ENCODE measurements around the gene ATP8B3.

Gene ATP8B3

DNA sequence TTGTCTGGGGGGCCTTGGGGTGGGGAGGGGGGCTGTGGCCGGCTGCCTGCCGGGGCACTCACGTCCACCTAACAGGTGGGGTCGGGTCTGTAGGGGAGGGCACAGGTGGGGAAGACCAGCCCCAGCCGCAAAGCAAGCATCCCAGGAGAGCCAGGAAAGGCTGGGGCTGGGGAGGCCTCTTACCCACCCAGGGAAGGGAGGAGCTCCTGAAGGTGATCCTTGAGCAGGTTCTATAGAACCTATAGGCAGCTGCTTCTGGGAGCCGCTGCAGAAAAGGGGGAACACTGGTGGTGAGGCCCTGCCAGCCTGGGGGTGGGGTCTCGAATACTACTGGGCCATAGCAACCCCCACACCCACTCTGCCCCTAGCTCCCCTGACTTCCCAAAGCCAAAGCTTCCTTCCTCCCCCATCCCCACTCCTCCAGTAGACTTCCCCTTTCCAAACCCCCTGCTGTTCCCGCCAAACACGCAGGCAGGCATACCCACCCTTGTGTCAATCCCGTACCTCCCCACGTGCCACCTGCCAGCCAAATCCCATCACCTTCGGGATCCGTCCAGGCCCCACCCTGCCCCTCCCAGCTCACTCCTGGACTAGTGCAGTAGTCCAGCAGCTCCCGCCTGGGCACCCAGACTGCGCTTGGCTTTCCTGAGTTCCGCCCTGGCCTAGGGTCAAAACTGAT, 45.7 kb upstream of the ATP8B3 start:
- Histone ChIP-seq H3K4me1 (ENCODE audit: control insufficient read depth, insufficient read depth, low read length) (peaks cover 24% of the 10 kb centered on the region), H3K27ac (ENCODE audit: extremely low read depth, low read depth, low read length) (no peak overlapping the region), H3K4me3 (ENCODE audit: low read depth, low read length) (no peak overlapping the region), H3K36me3 (ENCODE audit: control insufficient read depth in 2 of 2, insufficient read depth in 1 of 2, low read length in 2 of 2) (no peaks in the 10 kb centered on the region), H3K9me3 (ENCODE audit: control insufficient read depth, insufficient read depth, low read depth, low read length) (no peaks in the 10 kb centered on the region)
- POLR2A ChIA-PET, result interaction anchor here (0.5 to 1.7 kb wide), 5 partner anchors 9 to 1644 kb away, joined by 3 to 7 read pairs (median 4); partner anchors contain the start of gene MBD3
- CTCF ChIA-PET, result interaction anchor here (0.7 to 1.9 kb wide), 4 partner anchors 9 to 97 kb away, joined by 3 to 15 read pairs (median 4); partner anchors contain the start of gene REXO1
- TF ChIP-seq ZBTB20 (tag by site-specific recombination; IDR thresholded peaks at IDR 0.05) (no peak), ZNF514 (tag by site-specific recombination; IDR thresholded peaks at IDR 0.05) (no peak), ZNF837 (tag by site-specific recombination; IDR thresholded peaks at IDR 0.05) (no peak), ZNF248 (tag by site-specific recombination; IDR thresholded peaks at IDR 0.05) (no peak), ZNF660 (tag by site-specific recombination; IDR thresholded peaks at IDR 0.05) (no peak), SALL2 (tag by site-specific recombination; IDR thresholded peaks at IDR 0.05; ENCODE audit: borderline replicate concordance) (no peak), ZNF707 (tag by site-specific recombination; IDR thresholded peaks at IDR 0.05) (no peak), FEZF1 (tag by site-specific recombination; IDR thresholded peaks at IDR 0.05) (no peak), TCF7L2 (IDR thresholded peaks at IDR 0.05; ENCODE audit: borderline replicate concordance, low read depth, low read length) (no peak), ZNF48 (tag by site-specific recombination; IDR thresholded peaks at IDR 0.05) (no peak), SP3 (tag by site-specific recombination; IDR thresholded peaks at IDR 0.05) (no peak), ZNF596 (tag by site-specific recombination; IDR thresholded peaks at IDR 0.05) (no peak), ZNF132 (tag by site-specific recombination; IDR thresholded peaks at IDR 0.05; ENCODE audit: borderline replicate concordance) (no peak), ZEB2 (tag by site-specific recombination; IDR thresholded peaks at IDR 0.05) (no peak), ZNF292 (tag by site-specific recombination; IDR thresholded peaks at IDR 0.05; ENCODE audit: borderline replicate concordance, low read depth) (no peak), ZSCAN23 (tag by site-specific recombination; IDR thresholded peaks at IDR 0.05) (no peak), ZNF16 (tag by site-specific recombination; IDR thresholded peaks at IDR 0.05; ENCODE audit: low read depth) (no peak)
- TF ChIP-seq, protein P1, sequence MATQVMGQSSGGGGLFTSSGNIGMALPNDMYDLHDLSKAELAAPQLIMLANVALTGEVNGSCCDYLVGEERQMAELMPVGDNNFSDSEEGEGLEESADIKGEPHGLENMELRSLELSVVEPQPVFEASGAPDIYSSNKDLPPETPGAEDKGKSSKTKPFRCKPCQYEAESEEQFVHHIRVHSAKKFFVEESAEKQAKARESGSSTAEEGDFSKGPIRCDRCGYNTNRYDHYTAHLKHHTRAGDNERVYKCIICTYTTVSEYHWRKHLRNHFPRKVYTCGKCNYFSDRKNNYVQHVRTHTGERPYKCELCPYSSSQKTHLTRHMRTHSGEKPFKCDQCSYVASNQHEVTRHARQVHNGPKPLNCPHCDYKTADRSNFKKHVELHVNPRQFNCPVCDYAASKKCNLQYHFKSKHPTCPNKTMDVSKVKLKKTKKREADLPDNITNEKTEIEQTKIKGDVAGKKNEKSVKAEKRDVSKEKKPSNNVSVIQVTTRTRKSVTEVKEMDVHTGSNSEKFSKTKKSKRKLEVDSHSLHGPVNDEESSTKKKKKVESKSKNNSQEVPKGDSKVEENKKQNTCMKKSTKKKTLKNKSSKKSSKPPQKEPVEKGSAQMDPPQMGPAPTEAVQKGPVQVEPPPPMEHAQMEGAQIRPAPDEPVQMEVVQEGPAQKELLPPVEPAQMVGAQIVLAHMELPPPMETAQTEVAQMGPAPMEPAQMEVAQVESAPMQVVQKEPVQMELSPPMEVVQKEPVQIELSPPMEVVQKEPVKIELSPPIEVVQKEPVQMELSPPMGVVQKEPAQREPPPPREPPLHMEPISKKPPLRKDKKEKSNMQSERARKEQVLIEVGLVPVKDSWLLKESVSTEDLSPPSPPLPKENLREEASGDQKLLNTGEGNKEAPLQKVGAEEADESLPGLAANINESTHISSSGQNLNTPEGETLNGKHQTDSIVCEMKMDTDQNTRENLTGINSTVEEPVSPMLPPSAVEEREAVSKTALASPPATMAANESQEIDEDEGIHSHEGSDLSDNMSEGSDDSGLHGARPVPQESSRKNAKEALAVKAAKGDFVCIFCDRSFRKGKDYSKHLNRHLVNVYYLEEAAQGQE (tag by site-specific recombination; IDR thresholded peaks at IDR 0.05), result no peak
- TF ChIP-seq, protein P2, sequence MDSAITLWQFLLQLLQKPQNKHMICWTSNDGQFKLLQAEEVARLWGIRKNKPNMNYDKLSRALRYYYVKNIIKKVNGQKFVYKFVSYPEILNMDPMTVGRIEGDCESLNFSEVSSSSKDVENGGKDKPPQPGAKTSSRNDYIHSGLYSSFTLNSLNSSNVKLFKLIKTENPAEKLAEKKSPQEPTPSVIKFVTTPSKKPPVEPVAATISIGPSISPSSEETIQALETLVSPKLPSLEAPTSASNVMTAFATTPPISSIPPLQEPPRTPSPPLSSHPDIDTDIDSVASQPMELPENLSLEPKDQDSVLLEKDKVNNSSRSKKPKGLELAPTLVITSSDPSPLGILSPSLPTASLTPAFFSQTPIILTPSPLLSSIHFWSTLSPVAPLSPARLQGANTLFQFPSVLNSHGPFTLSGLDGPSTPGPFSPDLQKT (IDR thresholded peaks at IDR 0.05; ENCODE audit: borderline replicate concordance, low read depth, low read length), result no peak
- TF ChIP-seq, protein P3, sequence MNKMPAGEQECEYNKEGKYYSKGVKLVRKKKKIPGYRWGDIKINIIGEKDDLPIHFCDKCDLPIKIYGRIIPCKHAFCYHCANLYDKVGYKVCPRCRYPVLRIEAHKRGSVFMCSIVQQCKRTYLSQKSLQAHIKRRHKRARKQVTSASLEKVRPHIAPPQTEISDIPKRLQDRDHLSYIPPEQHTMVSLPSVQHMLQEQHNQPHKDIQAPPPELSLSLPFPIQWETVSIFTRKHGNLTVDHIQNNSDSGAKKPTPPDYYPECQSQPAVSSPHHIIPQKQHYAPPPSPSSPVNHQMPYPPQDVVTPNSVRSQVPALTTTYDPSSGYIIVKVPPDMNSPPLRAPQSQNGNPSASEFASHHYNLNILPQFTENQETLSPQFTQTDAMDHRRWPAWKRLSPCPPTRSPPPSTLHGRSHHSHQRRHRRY (tag by site-specific recombination; IDR thresholded peaks at IDR 0.05), result no peak
- TF ChIP-seq, protein P4, sequence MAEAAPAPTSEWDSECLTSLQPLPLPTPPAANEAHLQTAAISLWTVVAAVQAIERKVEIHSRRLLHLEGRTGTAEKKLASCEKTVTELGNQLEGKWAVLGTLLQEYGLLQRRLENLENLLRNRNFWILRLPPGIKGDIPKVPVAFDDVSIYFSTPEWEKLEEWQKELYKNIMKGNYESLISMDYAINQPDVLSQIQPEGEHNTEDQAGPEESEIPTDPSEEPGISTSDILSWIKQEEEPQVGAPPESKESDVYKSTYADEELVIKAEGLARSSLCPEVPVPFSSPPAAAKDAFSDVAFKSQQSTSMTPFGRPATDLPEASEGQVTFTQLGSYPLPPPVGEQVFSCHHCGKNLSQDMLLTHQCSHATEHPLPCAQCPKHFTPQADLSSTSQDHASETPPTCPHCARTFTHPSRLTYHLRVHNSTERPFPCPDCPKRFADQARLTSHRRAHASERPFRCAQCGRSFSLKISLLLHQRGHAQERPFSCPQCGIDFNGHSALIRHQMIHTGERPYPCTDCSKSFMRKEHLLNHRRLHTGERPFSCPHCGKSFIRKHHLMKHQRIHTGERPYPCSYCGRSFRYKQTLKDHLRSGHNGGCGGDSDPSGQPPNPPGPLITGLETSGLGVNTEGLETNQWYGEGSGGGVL (tag by site-specific recombination; IDR thresholded peaks at IDR 0.05), result peak; percentile 41; the same call in 1 of the 2 replicates
- TF ChIP-seq, protein P5, sequence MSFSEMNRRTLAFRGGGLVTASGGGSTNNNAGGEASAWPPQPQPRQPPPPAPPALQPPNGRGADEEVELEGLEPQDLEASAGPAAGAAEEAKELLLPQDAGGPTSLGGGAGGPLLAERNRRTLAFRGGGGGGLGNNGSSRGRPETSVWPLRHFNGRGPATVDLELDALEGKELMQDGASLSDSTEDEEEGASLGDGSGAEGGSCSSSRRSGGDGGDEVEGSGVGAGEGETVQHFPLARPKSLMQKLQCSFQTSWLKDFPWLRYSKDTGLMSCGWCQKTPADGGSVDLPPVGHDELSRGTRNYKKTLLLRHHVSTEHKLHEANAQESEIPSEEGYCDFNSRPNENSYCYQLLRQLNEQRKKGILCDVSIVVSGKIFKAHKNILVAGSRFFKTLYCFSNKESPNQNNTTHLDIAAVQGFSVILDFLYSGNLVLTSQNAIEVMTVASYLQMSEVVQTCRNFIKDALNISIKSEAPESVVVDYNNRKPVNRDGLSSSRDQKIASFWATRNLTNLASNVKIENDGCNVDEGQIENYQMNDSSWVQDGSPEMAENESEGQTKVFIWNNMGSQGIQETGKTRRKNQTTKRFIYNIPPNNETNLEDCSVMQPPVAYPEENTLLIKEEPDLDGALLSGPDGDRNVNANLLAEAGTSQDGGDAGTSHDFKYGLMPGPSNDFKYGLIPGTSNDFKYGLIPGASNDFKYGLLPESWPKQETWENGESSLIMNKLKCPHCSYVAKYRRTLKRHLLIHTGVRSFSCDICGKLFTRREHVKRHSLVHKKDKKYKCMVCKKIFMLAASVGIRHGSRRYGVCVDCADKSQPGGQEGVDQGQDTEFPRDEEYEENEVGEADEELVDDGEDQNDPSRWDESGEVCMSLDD (tag by site-specific recombination; IDR thresholded peaks at IDR 0.05), result no peak
- TF ChIP-seq, protein P6, sequence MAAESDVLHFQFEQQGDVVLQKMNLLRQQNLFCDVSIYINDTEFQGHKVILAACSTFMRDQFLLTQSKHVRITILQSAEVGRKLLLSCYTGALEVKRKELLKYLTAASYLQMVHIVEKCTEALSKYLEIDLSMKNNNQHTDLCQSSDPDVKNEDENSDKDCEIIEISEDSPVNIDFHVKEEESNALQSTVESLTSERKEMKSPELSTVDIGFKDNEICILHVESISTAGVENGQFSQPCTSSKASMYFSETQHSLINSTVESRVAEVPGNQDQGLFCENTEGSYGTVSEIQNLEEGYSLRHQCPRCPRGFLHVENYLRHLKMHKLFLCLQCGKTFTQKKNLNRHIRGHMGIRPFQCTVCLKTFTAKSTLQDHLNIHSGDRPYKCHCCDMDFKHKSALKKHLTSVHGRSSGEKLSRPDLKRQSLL (tag by site-specific recombination; IDR thresholded peaks at IDR 0.05), result no peak

Measured in HEK293 (cell line).